HepG2 (cell line): ENCODE data around the gene PCDHAC1. TPM values are rescaled to one million over a fixed set of nuclear protein-coding genes. Genes with fewer than 3 reads are reported as not detected.

Experiments
- ATAC-seq: fragments of 200-7000 bp; cut with Tn5 transposase; 3 replicates; pipeline ENCODE4 v1.9.1; 2020; ENCODE audit warnings: mild to moderate bottlenecking, moderate library complexity
- BruUV-seq: library from RNA; stranded (reverse); fragments of 400-500 nt; replicated peaks from 2 replicates; lab custom pipeline; 2021; lab: Mats Ljungman, UMichigan
- CTCF ChIA-PET: fragments of 300-600 bp; formaldehyde crosslinking; extraction: SDS; loops from one replicate; lab custom pipeline; 2021; ENCODE audit warnings: low total read pairs, inconsistent platforms, low intra/inter-chr PET ratio; lab: Yijun Ruan, JAX
- POLR2A ChIA-PET: fragments of 350-600 bp; sonication (Branson Sonifier 250); formaldehyde crosslinking; loops from one replicate; lab custom pipeline; 2020; ENCODE audit warnings: antibody characterized with exemption, inconsistent platforms; lab: Yijun Ruan, JAX
- DNase-seq: peaks from one replicate; pipeline ENCODE4 v3.0.0-alpha.2; 2015; ENCODE audit warnings: low spot score
- FAIRE-seq: peaks from 3 replicates; lab custom pipeline; 2011; peaks lifted over from hg19 to GRCh38; lab: Jason Lieb, UNC
- H2AFZ ChIP-seq: one replicate; pipeline ENCODE4 v1.6.1; 2011; ENCODE audit warnings: low read length, inconsistent platforms
- H3K27ac ChIP-seq: fragments of 300-600 bp; 3 replicates; pipeline ENCODE4 v1.8.0; 2011; ENCODE audit warnings: mixed run types, mild to moderate bottlenecking, mixed read lengths, low read length, inconsistent platforms; ENCODE audit not compliant: insufficient read depth; ENCODE audit errors: extremely low read length
- H3K27me3 ChIP-seq, 2 experiments: fragments of 200-600 bp in 1 of 2; 2 replicates in 1 of 2; 3 replicates in 1 of 2; pipeline versions ENCODE4 v1.6.0 to v1.8.0; 2011; ENCODE audit warnings: low read length in 2 of 2, mild to moderate bottlenecking in 2 of 2, moderate library complexity in 2 of 2, inconsistent platforms in 1 of 2; ENCODE audit not compliant: insufficient read depth in 2 of 2, control insufficient read depth in 1 of 2
- H3K36me3 ChIP-seq, 2 experiments: fragments of 200-600 bp in 1 of 2; replicated peaks in 1 of 2; 2 replicates in 1 of 2; 3 replicates in 1 of 2; pipeline versions ENCODE4 v1.5.1 to v1.8.0; 2011; ENCODE audit warnings: low read length in 2 of 2, inconsistent platforms in 1 of 2; ENCODE audit not compliant: insufficient read depth in 2 of 2, control insufficient read depth in 1 of 2
- H3K4me1 ChIP-seq: 2 replicates; pipeline ENCODE4 v1.5.1; 2012; ENCODE audit warnings: low read length, inconsistent platforms; ENCODE audit not compliant: insufficient read depth
- H3K4me2 ChIP-seq: 2 replicates; pipeline ENCODE4 v1.6.0; 2011; ENCODE audit warnings: low read depth, low read length, inconsistent platforms
- H3K4me3 ChIP-seq, 3 experiments: fragments of 200-600 bp in 1 of 3; sonication (generic), shearing (Covaris generic) in 1 of 3; replicated peaks in 1 of 3; 2 replicates each; pipeline ENCODE4 v1.5.1; 2011 to 2016; ENCODE audit warnings: low read length in 3 of 3, inconsistent platforms in 2 of 3, low read depth in 2 of 3, mild to moderate bottlenecking in 2 of 3, control low read depth in 1 of 3, mixed read lengths in 1 of 3; ENCODE audit not compliant: insufficient read depth in 1 of 3
- H3K79me2 ChIP-seq: one replicate; pipeline ENCODE4 v1.6.1; 2011; ENCODE audit warnings: low read length, inconsistent platforms; ENCODE audit not compliant: insufficient read depth
- H3K9ac ChIP-seq: 2 replicates; pipeline ENCODE4 v1.6.0; 2011; ENCODE audit warnings: mild to moderate bottlenecking, low read depth, low read length, inconsistent platforms; ENCODE audit not compliant: insufficient read depth
- H3K9me3 ChIP-seq: 2 replicates; pipeline ENCODE4 v1.5.1; 2012; ENCODE audit warnings: mild to moderate bottlenecking, low read length
- H4K20me1 ChIP-seq: 2 replicates; pipeline ENCODE4 v1.6.0; 2011; ENCODE audit warnings: inconsistent platforms, mild to moderate bottlenecking, low read length, moderate library complexity; ENCODE audit not compliant: insufficient read depth
- DMAP1 ChIP-seq: IDR thresholded peaks from 2 replicates; pipeline ENCODE4 v1.6.1; 2016
- ETS1 ChIP-seq: sonication (generic); formaldehyde crosslinking; IDR thresholded peaks from 2 replicates; pipeline ENCODE4 v1.4.0; 2020; ENCODE audit warnings: missing genetic modification reagents
- GATA4 ChIP-seq: sonication (generic); IDR thresholded peaks from 2 replicates; pipeline ENCODE4 v1.6.1; 2016; ENCODE audit warnings: antibody characterized with exemption, low read depth, borderline replicate concordance
- HNRNPL ChIP-seq: fragments of 200-400 bp; formaldehyde crosslinking; IDR thresholded peaks from 2 replicates; pipeline ENCODE4 v1.6.1; 2017; ENCODE audit warnings: mild to moderate bottlenecking, low read depth, low read length
- KLF6 ChIP-seq: IDR thresholded peaks from 2 replicates; pipeline ENCODE4 v1.8.0; 2016; ENCODE audit warnings: missing biosample characterization, missing genetic modification reagents
- KMT2A ChIP-seq: sonication (generic); formaldehyde crosslinking; IDR thresholded peaks from 2 replicates; pipeline ENCODE4 v1.4.0; 2020; ENCODE audit warnings: missing genetic modification reagents
- NBN ChIP-seq: fragments of 450-650 bp; conservative IDR thresholded peaks from 2 replicates; pipeline ENCODE4 v1.6.1; 2017
- NFYC ChIP-seq: IDR thresholded peaks from 2 replicates; pipeline ENCODE4 v1.6.1; 2016; ENCODE audit warnings: missing genetic modification reagents, missing compliant biosample characterization
- THAP7 ChIP-seq: sonication (generic); formaldehyde crosslinking; IDR thresholded peaks from 2 replicates; pipeline ENCODE4 v1.8.1; 2023; ENCODE audit warnings: mild to moderate bottlenecking, missing genetic modification reagents
- THAP9 ChIP-seq: sonication (generic); formaldehyde crosslinking; IDR thresholded peaks from 2 replicates; pipeline ENCODE4; 2020; ENCODE audit warnings: missing genetic modification reagents, mild to moderate bottlenecking, borderline replicate concordance
- ZHX1 ChIP-seq: sonication (generic); formaldehyde crosslinking; IDR thresholded peaks from 2 replicates; pipeline ENCODE4 v1.8.1; 2022; ENCODE audit warnings: low read depth, mild to moderate bottlenecking, missing genetic modification reagents
- ZNF256 ChIP-seq: sonication (generic); formaldehyde crosslinking; conservative IDR thresholded peaks from 2 replicates; pipeline ENCODE4 v1.4.0; 2020; ENCODE audit warnings: missing genetic modification reagents
- ZNF296 ChIP-seq: sonication (generic); formaldehyde crosslinking; conservative IDR thresholded peaks from 2 replicates; pipeline ENCODE4 v1.5.0; 2020; ENCODE audit warnings: mild to moderate bottlenecking, missing genetic modification reagents
- ZNF44 ChIP-seq: sonication (generic); formaldehyde crosslinking; IDR thresholded peaks from 2 replicates; pipeline ENCODE4 v1.5.1; 2020; ENCODE audit warnings: mild to moderate bottlenecking, missing genetic modification reagents
- ZNF75D ChIP-seq: sonication (generic); formaldehyde crosslinking; IDR thresholded peaks from 2 replicates; pipeline ENCODE4 v1.8.1; 2023; ENCODE audit warnings: missing genetic modification reagents, mild to moderate bottlenecking, borderline replicate concordance
- ZNF788 ChIP-seq: sonication (generic); formaldehyde crosslinking; IDR thresholded peaks from 2 replicates; pipeline ENCODE4 v1.5.0; 2020; ENCODE audit warnings: mild to moderate bottlenecking, missing genetic modification reagents, borderline replicate concordance
- WGBS: methylation state at CpG from one replicate; pipeline ENCODE4 v1.1.6; 2017; ENCODE audit warnings: low lambda C conversion rate; 5-methylcytosine and 5-hydroxymethylcytosine counted together
- in situ Hi-C: cut with HindIII; loops from 2 replicates; pipeline ENCODE4 v1.10.0; 2017; ENCODE audit warnings: low pct_unique_long_range_greater_than_20kb; ENCODE audit not compliant: extremely low pct_ligation_motif_present
- intact Hi-C: fragments of 100-400 bp; cut with micrococcal nuclease; formaldehyde crosslinking; loops from one replicate; pipeline ENCODE4 v1.10.0; 2022; ENCODE audit not compliant: unreplicated experiment
- polyA plus RNA-seq, 8 experiments: library from polyadenylated mRNA; depleted of rRNA in 3 of 8; stranded (reverse) in 7 of 8; unstranded in 1 of 8; fragments of >200 nt; fragmentation: Illumina TruSeq in 4 of 8; extraction: Trizol in 4 of 8; gene quantifications; 2 replicates each; pipeline versions ENCODE4 v1.2.1 to v1.2.3, GENCODE V29; 2011 to 2016; ENCODE audit warnings: low read depth in 4 of 8, missing spikeins in 1 of 8, mixed read lengths in 1 of 8; ENCODE audit not compliant: insufficient read depth in 1 of 8
- total RNA-seq, 5 experiments: library from RNA; depleted of rRNA; stranded (reverse); fragments of >200 nt; fragmentation: Illumina TruSeq; extraction: Trizol; gene quantifications; 2 replicates each; pipeline ENCODE4 v1.2.3, GENCODE V29; 2016; ENCODE audit warnings: low read depth in 1 of 5

Gene PCDHAC1
- total and polyA plus RNA-seq, 2 of the 13 experiments (the other 11 are each of a cell fraction or from before 2014, with no cell fraction given) = 0.04 TPM; not detected in 1

DNA sequence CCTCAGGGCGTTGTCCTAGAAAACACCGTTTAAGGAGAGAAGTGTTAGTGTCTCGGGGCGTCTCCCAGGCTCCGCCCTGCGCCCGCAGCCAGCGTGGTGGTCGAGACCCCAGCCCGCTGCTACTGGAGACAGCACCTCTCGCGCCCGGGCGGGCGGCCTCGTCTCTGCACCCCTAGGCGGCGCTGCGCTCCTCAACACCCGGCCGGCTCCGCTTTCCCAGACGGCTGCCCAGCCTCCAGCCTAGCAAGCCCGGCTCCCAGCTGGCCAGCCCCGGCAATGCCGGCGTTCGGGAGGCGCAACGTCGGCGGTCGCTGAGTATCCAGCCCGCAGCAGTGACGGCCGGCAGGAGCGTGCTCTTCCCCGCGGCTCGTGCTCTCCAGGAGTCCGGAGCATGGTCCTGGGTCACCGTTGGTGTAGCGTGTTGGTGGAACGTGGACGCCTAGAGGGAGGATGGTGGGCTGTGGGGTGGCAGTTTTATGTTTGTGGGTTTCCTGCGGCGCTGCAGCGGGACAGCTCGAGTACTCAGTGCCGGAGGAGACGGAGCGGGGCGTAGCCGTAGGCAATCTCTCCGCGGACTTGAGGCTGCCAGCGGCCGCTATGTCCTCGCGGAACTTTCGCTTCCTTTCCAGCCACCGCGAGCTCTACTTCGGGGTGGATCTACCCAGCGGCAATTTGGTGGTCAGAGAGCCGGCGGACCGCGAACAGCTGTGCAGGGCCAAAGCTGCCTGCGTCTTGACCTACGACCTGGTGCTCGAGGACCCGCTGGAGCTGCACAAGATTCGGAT is 536 bp downstream of the PCDHAC1 start:
- Histone ChIP-seq H3K4me3 (no peak overlapping the region), H3K79me2 (no peaks in the 10 kb centered on the region), H3K4me1 (no peaks in the 10 kb centered on the region), H3K27ac (no peak overlapping the region), H4K20me1 (no peaks in the 10 kb centered on the region), H3K4me2 (no peak overlapping the region), H2AFZ (no peak overlapping the region), H3K9ac (no peak overlapping the region), H3K9me3 (no peaks in the 10 kb centered on the region), H3K36me3 (no peaks in the 10 kb centered on the region), H3K27me3 (peaks cover 2 to 17% of the 10 kb centered on the region in 2 experiments; a peak in 3 of 5 replicates)
- DNase-seq (no peak), ATAC-seq (no peak), FAIRE-seq (no peak)
- in situ Hi-C loops = no loop called here
- ChIA-PET POLR2A (no interaction called here), CTCF (no interaction called here)
- no TSS peak for BruUV-seq
- intact Hi-C loops = no loop called here
- TF ChIP-seq KMT2A (no peak), NBN (no peak), GATA4 (no peak), NFYC (CRISPR knock-in tag) (no peak), THAP7 (no peak), HNRNPL (no peak), ZNF75D (no peak), KLF6 (CRISPR knock-in tag) (no peak), DMAP1 (no peak), ZNF296 (CRISPR knock-in tag) (no peak), ZNF788 (CRISPR knock-in tag) (no peak), ZNF44 (no peak), ZNF256 (CRISPR knock-in tag) (no peak), ETS1 (CRISPR knock-in tag) (no peak), ZHX1 (no peak), THAP9 (CRISPR knock-in tag) (no peak)
- WGBS = 79% methylated on average over 60 of the region's 74 CpGs
